NCI-H774 (cell line): ENCODE results near the gene CATSPERE.

Experiments
- DNase-seq: peaks from one replicate; lab custom pipeline; 2025; lab: John Stamatoyannopoulos, UW

CATSPERE gene

GRCh38 chr1:244461245-244462071 is at the start of gene CATSPERE:
TSS of gene CATSPERE (plus strand) at chr1:244461273. CDS start at chr1:244461430, 157 bp downstream.
- DNase-seq = peak; percentile 95

- no peak for DNase-seq
Observed at GRCh38 chr1:244412176-244412575, 48.9 kb upstream of the CATSPERE start.

GRCh38 chr1:244413736-244414135 is 47.3 kb upstream of the CATSPERE start:
- no peak for DNase-seq

- no peak for DNase-seq
Observed at GRCh38 chr1:244414543-244414942, 46.5 kb upstream of the CATSPERE start.

- DNase-seq = no peak
Observed at GRCh38 chr1:244419024-244419423, 42.0 kb upstream of the CATSPERE start.

- no peak for DNase-seq
Observed at GRCh38 chr1:244422174-244422573, 38.9 kb upstream of the CATSPERE start.

GRCh38 chr1:244424649-244425334 is 36.3 kb upstream of the CATSPERE start:
- DNase-seq = no peak

GRCh38 chr1:244427647-244428046 is 33.4 kb upstream of the CATSPERE start:
- no peak for DNase-seq

GRCh38 chr1:244429818-244430217 is 31.3 kb upstream of the CATSPERE start:
- DNase-seq = no peak

GRCh38 chr1:244431166-244431565 is 29.9 kb upstream of the CATSPERE start:
- DNase-seq = no peak

GRCh38 chr1:244435562-244436205 is 25.4 kb upstream of the CATSPERE start:
- DNase-seq = no peak

- no peak for DNase-seq
Observed at GRCh38 chr1:244436336-244437085, 24.6 kb upstream of the CATSPERE start.

GRCh38 chr1:244437086-244437468 is 24.0 kb upstream of the CATSPERE start:
- DNase-seq = no peak

- no peak for DNase-seq
Observed at GRCh38 chr1:244439391-244440032, 21.6 kb upstream of the CATSPERE start.

GRCh38 chr1:244442850-244443249 is 18.2 kb upstream of the CATSPERE start:
- DNase-seq = no peak

- DNase-seq = no peak
Observed at GRCh38 chr1:244444854-244445253, 16.2 kb upstream of the CATSPERE start.

GRCh38 chr1:244445320-244446181 is 15.5 kb upstream of the CATSPERE start:
- no peak for DNase-seq

GRCh38 chr1:244447024-244447423 is 14.0 kb upstream of the CATSPERE start:
- DNase-seq = no peak

GRCh38 chr1:244447552-244447951 is 13.5 kb upstream of the CATSPERE start:
- DNase-seq = no peak

- no peak for DNase-seq
Observed at GRCh38 chr1:244448279-244449036, 12.6 kb upstream of the CATSPERE start.
